AG10803 (cell line): ENCODE results near the gene PNO1.

ENCODE experiments used
- DNase-seq: peaks from one replicate; pipeline ENCODE4 v3.0.0; 2010; ENCODE audit warnings: low read depth
- H3K4me3 ChIP-seq: 2 replicates; pipeline ENCODE4 v1.5.1; 2011; ENCODE audit warnings: mild to moderate bottlenecking, low read length, control low read depth
- CTCF ChIP-seq: conservative IDR thresholded peaks from 2 replicates; pipeline ENCODE4 v1.5.1; 2011; ENCODE audit warnings: mild to moderate bottlenecking, low read length, control low read depth, inconsistent platforms

The PNO1 gene

GRCh38 chr2:68156419-68156818 lies 1.3 kb upstream of the PNO1 start:
- peak overlapping the region; percentile 92 for H3K4me3 ChIP-seq
- no peak for TF ChIP-seq CTCF
- DNase-seq: peak; percentile 2

GRCh38 chr2:68157002-68157401 lies 686 bp upstream of the PNO1 start:
- peak overlapping the region; percentile 92 for H3K4me3 ChIP-seq
- TF ChIP-seq CTCF: no peak
- DNase-seq: peak; percentile 17

GRCh38 chr2:68158134-68158447 lies 403 bp downstream of the PNO1 start:
- no peak for TF ChIP-seq CTCF
- peak overlapping the region; percentile 92 for H3K4me3 ChIP-seq
- DNase-seq: no peak

- no peak overlapping the region for H3K4me3 ChIP-seq
- DNase-seq: no peak
- no peak for TF ChIP-seq CTCF
These were observed 6.0 kb downstream of the PNO1 start for GRCh38 chr2:68163641-68164040.

- no peak for TF ChIP-seq CTCF
- DNase-seq: peak; percentile 34
These were observed 9.5 kb downstream of the PNO1 start for GRCh38 chr2:68167186-68167585.

GRCh38 chr2:68169308-68169707 lies 11.6 kb downstream of the PNO1 start:
- no peak overlapping the region for H3K4me3 ChIP-seq
- no peak for DNase-seq
- TF ChIP-seq CTCF: no peak

More at GRCh38 chr2:68167186-68167585, 9.5 kb downstream of the PNO1 start:
- H3K4me3 ChIP-seq: no peak overlapping the region

GRCh38 chr2:68171146-68171545 lies 13.5 kb downstream of the PNO1 start:
- no peak for DNase-seq
- no peak overlapping the region for H3K4me3 ChIP-seq
- TF ChIP-seq CTCF: no peak
